ENCODE measurements around the gene KIAA1217.

Gene KIAA1217

GRCh38 chr10:24394461-24395190 is 185.7 kb downstream of the KIAA1217 start:
- FAIRE-seq (no peak), DNase-seq (ENCODE audit: low spot score) (no peak)

GRCh38 chr10:24396396-24396795 is 187.5 kb downstream of the KIAA1217 start:
- FAIRE-seq, result no peak

GRCh38 chr10:24397662-24398061 is 188.7 kb downstream of the KIAA1217 start:
- no peak for FAIRE-seq

More at GRCh38 chr10:24396396-24396795, 187.5 kb downstream of the KIAA1217 start:
- DNase-seq (ENCODE audit: low spot score), result no peak

GRCh38 chr10:24404567-24404966 is 195.6 kb downstream of the KIAA1217 start:
- FAIRE-seq (no peak), DNase-seq (ENCODE audit: low spot score) (no peak)

More at GRCh38 chr10:24397662-24398061, 188.7 kb downstream of the KIAA1217 start:
- DNase-seq (ENCODE audit: low spot score), result no peak

- no peak for DNase-seq (ENCODE audit: low spot score)
- no peak for FAIRE-seq
Measured at GRCh38 chr10:24405635-24406034, 196.7 kb downstream of the KIAA1217 start.

GRCh38 chr10:24406809-24407483 is 198.0 kb downstream of the KIAA1217 start:
- FAIRE-seq, result no peak

GRCh38 chr10:24407928-24408327 is 199.0 kb downstream of the KIAA1217 start:
- FAIRE-seq (no peak), DNase-seq (ENCODE audit: low spot score) (no peak)

More at GRCh38 chr10:24406809-24407483, 198.0 kb downstream of the KIAA1217 start:
- DNase-seq (ENCODE audit: low spot score), result no peak

GRCh38 chr10:24408365-24408764 is 199.4 kb downstream of the KIAA1217 start:
- FAIRE-seq, result no peak
- DNase-seq (ENCODE audit: low spot score), result no peak

GRCh38 chr10:24414597-24414996 is 205.7 kb downstream of the KIAA1217 start:
- DNase-seq (ENCODE audit: low spot score), result no peak
- no peak for FAIRE-seq

GRCh38 chr10:24415455-24416125 is 206.7 kb downstream of the KIAA1217 start:
- DNase-seq (ENCODE audit: low spot score) (peak; percentile 26), FAIRE-seq (no peak)

- FAIRE-seq (no peak), DNase-seq (ENCODE audit: low spot score) (no peak)
Measured at GRCh38 chr10:24416248-24416647, 207.3 kb downstream of the KIAA1217 start.

- FAIRE-seq, result no peak
- no peak for DNase-seq (ENCODE audit: low spot score)
Measured at GRCh38 chr10:24417053-24417452, 208.1 kb downstream of the KIAA1217 start.

- DNase-seq (ENCODE audit: low spot score), result no peak
- FAIRE-seq, result no peak
Measured at GRCh38 chr10:24418532-24418931, 209.6 kb downstream of the KIAA1217 start.

- no peak for FAIRE-seq
- DNase-seq (ENCODE audit: low spot score), result no peak
Measured at GRCh38 chr10:24419066-24419465, 210.1 kb downstream of the KIAA1217 start.

GRCh38 chr10:24425151-24425550 is 216.2 kb downstream of the KIAA1217 start:
- DNase-seq (ENCODE audit: low spot score) (no peak), FAIRE-seq (no peak)

- FAIRE-seq (no peak), DNase-seq (ENCODE audit: low spot score) (no peak)
Measured at GRCh38 chr10:24427678-24428409, 218.9 kb downstream of the KIAA1217 start.

GRCh38 chr10:24428410-24428782 is 219.5 kb downstream of the KIAA1217 start:
- DNase-seq (ENCODE audit: low spot score) (peak; percentile 61), FAIRE-seq (no peak)

GRCh38 chr10:24430591-24430990 is 221.7 kb downstream of the KIAA1217 start:
- no peak for DNase-seq (ENCODE audit: low spot score)
- FAIRE-seq, result no peak

- FAIRE-seq (no peak), DNase-seq (ENCODE audit: low spot score) (peak; percentile 64)
Measured at GRCh38 chr10:24432478-24433416, 223.8 kb downstream of the KIAA1217 start.

- FAIRE-seq (no peak), DNase-seq (ENCODE audit: low spot score) (no peak)
Measured at GRCh38 chr10:24433705-24434104, 224.8 kb downstream of the KIAA1217 start.
